Caco-2 (cell line): ENCODE data around the gene RASGRF1. TPM values are rescaled to one million over a fixed set of nuclear protein-coding genes. Genes with fewer than 3 reads are reported as not detected.

ENCODE experiments used
- BruUV-seq: library from RNA; stranded (reverse); fragments of 400-500 nt; replicated peaks from 2 replicates; lab custom pipeline; 2021; lab: Mats Ljungman, UMichigan
- CTCF ChIA-PET: fragments of 300-600 bp; sonication (Branson Sonifier 250); formaldehyde crosslinking; loops from one replicate; lab custom pipeline; 2022; ENCODE audit warnings: antibody characterized with exemption; lab: Charles Lee
- POLR2A ChIA-PET: fragments of 300-600 bp; sonication (Branson Sonifier 250); formaldehyde crosslinking; loops from one replicate; lab custom pipeline; 2022; ENCODE audit warnings: antibody characterized with exemption; lab: Charles Lee
- DNase-seq, 2 experiments: peaks; one replicate each; pipeline versions ENCODE4 v3.0.0 to v3.0.0-alpha.2; 2020 to 2022
- H3K27me3 ChIP-seq: replicated peaks from 2 replicates; pipeline ENCODE4 v1.6.0; 2011; ENCODE audit warnings: low read length; ENCODE audit not compliant: control insufficient read depth, insufficient read depth
- H3K36me3 ChIP-seq: 2 replicates; pipeline ENCODE4 v1.5.1; 2011; ENCODE audit warnings: low read length; ENCODE audit not compliant: control insufficient read depth, insufficient read depth
- H3K4me1 ChIP-seq: fragments of 250-450 bp; sonication (Bioruptor Pico); 2 replicates; pipeline ENCODE4 v1.5.1; 2020; ENCODE audit warnings: mild to moderate bottlenecking
- H3K4me3 ChIP-seq: 2 replicates; pipeline ENCODE4 v1.5.1; 2011; ENCODE audit warnings: low read depth, mild to moderate bottlenecking, control low read depth, low read length
- H3K9me3 ChIP-seq: fragments of 250-450 bp; sonication (Bioruptor Pico); 2 replicates; pipeline ENCODE4 v1.5.1; 2020; ENCODE audit warnings: mild to moderate bottlenecking, moderate library complexity
- H3K27ac Mint-ChIP-seq: one replicate; pipeline ENCODE4 v1.8.0; 2022; ENCODE audit warnings: mixed read lengths; ENCODE audit not compliant: unreplicated experiment
- H3K27me3 Mint-ChIP-seq: one replicate; pipeline ENCODE4 v1.8.0; 2022; ENCODE audit warnings: mixed read lengths; ENCODE audit not compliant: insufficient read depth, unreplicated experiment
- H3K36me3 Mint-ChIP-seq: one replicate; pipeline ENCODE4 v1.8.0; 2022; ENCODE audit warnings: mild to moderate bottlenecking, mixed read lengths; ENCODE audit not compliant: insufficient read depth, unreplicated experiment
- H3K4me1 Mint-ChIP-seq: one replicate; pipeline ENCODE4 v1.8.0; 2022; ENCODE audit warnings: low read depth, mixed read lengths; ENCODE audit not compliant: unreplicated experiment
- H3K4me3 Mint-ChIP-seq: one replicate; pipeline ENCODE4 v1.8.0; 2022; ENCODE audit warnings: mild to moderate bottlenecking, moderate library complexity, mixed read lengths; ENCODE audit not compliant: unreplicated experiment
- H3K9me3 Mint-ChIP-seq: one replicate; pipeline ENCODE4 v1.8.0; 2022; ENCODE audit warnings: mixed read lengths; ENCODE audit not compliant: unreplicated experiment
- CTCF ChIP-seq, 2 experiments: fragments of 200-600 bp in 1 of 2; IDR thresholded peaks; 1 replicate in 1 of 2; 2 replicates in 1 of 2; pipeline versions ENCODE4 v1.5.1 to v1.8.0; 2011 to 2022; ENCODE audit warnings: antibody characterized with exemption in 1 of 2, control low read depth in 1 of 2, inconsistent platforms in 1 of 2, low read depth in 1 of 2, low read length in 1 of 2, mild to moderate bottlenecking in 1 of 2, moderate library complexity in 1 of 2; ENCODE audit not compliant: insufficient read depth in 1 of 2, severe bottlenecking in 1 of 2, unreplicated experiment in 1 of 2
- intact Hi-C: fragments of 100-400 bp; cut with micrococcal nuclease; formaldehyde crosslinking; loops from one replicate; pipeline ENCODE4 v1.10.0; 2022; ENCODE audit not compliant: unreplicated experiment
- total RNA-seq: library from RNA; stranded (reverse); gene quantifications from 2 replicates; pipeline ENCODE4 v1.2.3, GENCODE V29; 2022

RASGRF1 gene
- total RNA-seq, 1 experiment from 2014 or later: 0.57 TPM

GRCh38 chr15:78993931-78994530 is 96.5 kb downstream of the RASGRF1 start:
- H3K4me3 ChIP-seq: no peak overlapping the region
- Mint-ChIP-seq H3K36me3 (no peaks in the 10 kb centered on the region), H3K27ac (no peak overlapping the region), H3K4me3 (no peak overlapping the region), H3K4me1 (no peaks in the 10 kb centered on the region), H3K9me3 (peaks cover 10% of the 10 kb centered on the region), H3K27me3 (no peaks in the 10 kb centered on the region)
- no peaks in the 10 kb centered on the region for H3K9me3 ChIP-seq
- intact Hi-C loops: no loop called here
- TF ChIP-seq CTCF (IDR thresholded peaks at IDR 0.05; ENCODE audit: insufficient read depth in 1 of 2, low read depth in 1 of 2, low read length in 1 of 2, severe bottlenecking in 1 of 2, unreplicated experiment in 1 of 2): no peak
- ChIA-PET CTCF (interaction anchor here (1.1 kb wide), 1 partner anchor 15 kb away, joined by 4 read pairs; no protein-coding TSS in a partner anchor), POLR2A (no interaction called here)
- peak; percentile 33 to 75 for DNase-seq
- no TSS peak for BruUV-seq
- no peaks in the 10 kb centered on the region for H3K36me3 ChIP-seq
- peaks cover 11% of the 10 kb centered on the region for H3K4me1 ChIP-seq
- H3K27me3 ChIP-seq: no peaks in the 10 kb centered on the region

- POLR2A ChIA-PET: no interaction called here
- BruUV-seq: no TSS peak
- no peak for DNase-seq
- H3K27ac Mint-ChIP-seq: no peak overlapping the region
- no peaks in the 10 kb centered on the region for H3K27me3 ChIP-seq
- peaks cover 18% of the 10 kb centered on the region for H3K4me1 ChIP-seq
- H3K9me3 Mint-ChIP-seq: peaks cover 10% of the 10 kb centered on the region
- H3K27me3 Mint-ChIP-seq: no peaks in the 10 kb centered on the region
- intact Hi-C loops: no loop called here
- no peaks in the 10 kb centered on the region for H3K9me3 ChIP-seq
- no peaks in the 10 kb centered on the region for H3K36me3 ChIP-seq
- no peak for TF ChIP-seq CTCF (IDR thresholded peaks at IDR 0.05; ENCODE audit: insufficient read depth in 1 of 2, low read depth in 1 of 2, low read length in 1 of 2, severe bottlenecking in 1 of 2, unreplicated experiment in 1 of 2)
- no peaks in the 10 kb centered on the region for H3K36me3 Mint-ChIP-seq
- peaks cover 3% of the 10 kb centered on the region for H3K4me1 Mint-ChIP-seq
- CTCF ChIA-PET: interaction anchor here (1.1 kb wide), 1 partner anchor 14 kb away, joined by 4 read pairs; no protein-coding TSS in a partner anchor
- H3K4me3 ChIP-seq: no peak overlapping the region
- H3K4me3 Mint-ChIP-seq: no peak overlapping the region
Observed at GRCh38 chr15:78993257-78993930, 97.2 kb downstream of the RASGRF1 start.

- no TSS peak for BruUV-seq
- TF ChIP-seq CTCF (IDR thresholded peaks at IDR 0.05; ENCODE audit: insufficient read depth in 1 of 2, low read depth in 1 of 2, low read length in 1 of 2, severe bottlenecking in 1 of 2, unreplicated experiment in 1 of 2): no peak
- no peak for DNase-seq
- no peaks in the 10 kb centered on the region for H3K27me3 ChIP-seq
- H3K4me3 ChIP-seq: no peak overlapping the region
- intact Hi-C loops: no loop called here
- POLR2A ChIA-PET: no interaction called here
- H3K9me3 Mint-ChIP-seq: peaks cover 10% of the 10 kb centered on the region
- H3K4me1 Mint-ChIP-seq: peaks cover 7% of the 10 kb centered on the region
- H3K27me3 Mint-ChIP-seq: no peaks in the 10 kb centered on the region
- no peak overlapping the region for H3K4me3 Mint-ChIP-seq
- H3K9me3 ChIP-seq: no peaks in the 10 kb centered on the region
- H3K36me3 ChIP-seq: no peaks in the 10 kb centered on the region
- H3K4me1 ChIP-seq: peaks cover 22% of the 10 kb centered on the region
- no peaks in the 10 kb centered on the region for H3K36me3 Mint-ChIP-seq
- CTCF ChIA-PET: no interaction called here
- no peak overlapping the region for H3K27ac Mint-ChIP-seq
Observed at GRCh38 chr15:78992416-78993256, 97.9 kb downstream of the RASGRF1 start.
